HG02870 (cell line): ENCODE measurements around the gene MACROH2A2.
"Not testable (repeated sequence)": the region's sequence is repeated elsewhere in the genome, so short reads cannot be mapped to it uniquely, and the experiment has no call there.

ENCODE experiments used
- ATAC-seq: cut with Tn5 transposase; IDR thresholded peaks from one replicate; pipeline ENCODE4 v1.9.1; 2021; ENCODE audit warnings: mild to moderate bottlenecking, moderate library complexity; ENCODE audit not compliant: unreplicated experiment

The MACROH2A2 gene

GRCh38 chr10:70097459-70097858 is 44.8 kb downstream of the MACROH2A2 start:
- no peak for ATAC-seq

GRCh38 chr10:70098271-70098670 is 45.6 kb downstream of the MACROH2A2 start:
- ATAC-seq, result no peak

DNA sequence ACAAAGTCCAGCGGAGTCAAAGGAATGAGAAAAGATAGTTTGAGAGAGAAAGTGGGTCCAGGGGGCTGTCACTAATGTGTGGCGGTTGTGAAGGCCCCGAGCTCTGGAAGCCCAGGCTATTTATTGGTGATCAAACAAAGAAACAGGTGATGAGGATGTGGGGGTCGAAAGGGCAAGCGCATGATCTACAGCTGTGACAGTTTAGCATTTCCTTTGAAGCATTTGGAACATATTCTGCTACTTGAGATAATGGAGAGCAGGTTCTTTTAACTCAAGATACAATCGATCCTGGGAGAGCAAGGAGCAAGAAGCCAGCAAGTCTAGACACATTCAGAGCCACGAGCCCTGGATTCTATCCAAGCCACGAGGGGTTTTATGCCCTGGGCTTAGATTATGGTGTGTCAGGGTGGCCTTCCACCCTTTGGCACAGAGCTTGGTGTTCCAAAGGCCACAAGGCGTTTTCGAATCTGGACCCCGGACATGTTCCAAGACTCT is 48.5 kb downstream of the MACROH2A2 start:
- not testable (repeated sequence) for ATAC-seq

- ATAC-seq, result no peak
These were observed 49.0 kb downstream of the MACROH2A2 start for GRCh38 chr10:70101668-70102067.

GRCh38 chr10:70106958-70107791 is 54.5 kb downstream of the MACROH2A2 start:
- peak; percentile 85 for ATAC-seq

DNA sequence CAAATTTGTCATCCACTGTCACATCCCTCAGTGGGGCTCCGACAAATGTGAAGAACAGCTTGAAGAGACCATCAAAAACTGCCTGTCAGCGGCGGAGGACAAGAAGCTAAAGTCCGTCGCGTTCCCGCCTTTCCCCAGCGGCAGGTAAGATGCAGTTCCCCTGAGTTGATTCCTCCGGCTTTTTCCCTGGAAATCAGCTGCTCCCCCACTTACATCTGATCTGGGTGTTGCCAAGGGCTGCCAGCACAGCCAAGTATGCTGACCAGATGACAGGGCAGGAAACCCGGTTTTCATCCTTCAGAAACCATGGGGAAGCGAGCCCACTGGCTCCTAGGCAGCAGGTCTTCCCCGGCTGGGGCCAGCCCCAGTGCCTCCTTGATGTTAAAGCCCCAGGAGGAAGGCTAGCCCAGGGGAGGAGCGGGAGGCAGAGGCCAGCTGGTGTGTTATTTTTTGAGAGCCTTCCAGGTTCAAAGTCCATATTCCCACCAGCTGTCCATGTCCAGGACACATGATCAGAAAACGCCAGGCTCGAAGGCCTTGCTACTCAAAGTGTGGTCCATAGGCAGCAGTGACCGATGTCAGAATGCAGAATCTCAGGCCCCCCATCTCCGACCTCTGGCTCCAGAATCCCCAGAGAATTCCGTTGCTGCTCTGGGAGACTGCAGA is 56.6 kb downstream of the MACROH2A2 start:
- ATAC-seq, result no peak

- ATAC-seq, result no peak
These were observed 58.9 kb downstream of the MACROH2A2 start for GRCh38 chr10:70111496-70111895.

- no peak for ATAC-seq
These were observed 59.4 kb downstream of the MACROH2A2 start for GRCh38 chr10:70112071-70112470.

- no peak for ATAC-seq
These were observed 62.3 kb downstream of the MACROH2A2 start for GRCh38 chr10:70114902-70115301.

GRCh38 chr10:70115948-70116682 is 63.5 kb downstream of the MACROH2A2 start:
- no peak for ATAC-seq

DNA sequence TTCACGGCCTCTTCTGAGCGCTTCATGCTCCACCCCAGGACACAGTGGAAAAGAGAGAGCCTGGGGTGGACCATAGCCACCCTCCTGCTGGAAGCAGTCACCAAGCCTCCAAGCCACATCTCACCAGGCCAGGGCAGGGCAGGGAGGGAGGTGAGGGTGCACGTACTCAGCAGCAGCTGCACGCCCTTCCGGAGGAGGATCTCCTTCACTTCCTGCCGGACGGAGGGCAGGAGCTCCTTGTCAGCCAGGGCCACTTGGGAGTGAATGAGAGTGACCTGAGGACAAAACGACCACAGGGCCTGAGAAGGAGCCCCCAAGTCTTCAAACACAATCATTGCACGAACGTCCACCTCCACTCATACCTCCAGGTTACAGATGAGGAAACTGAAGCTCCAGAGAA is 65.0 kb downstream of the MACROH2A2 start:
- no peak for ATAC-seq

DNA sequence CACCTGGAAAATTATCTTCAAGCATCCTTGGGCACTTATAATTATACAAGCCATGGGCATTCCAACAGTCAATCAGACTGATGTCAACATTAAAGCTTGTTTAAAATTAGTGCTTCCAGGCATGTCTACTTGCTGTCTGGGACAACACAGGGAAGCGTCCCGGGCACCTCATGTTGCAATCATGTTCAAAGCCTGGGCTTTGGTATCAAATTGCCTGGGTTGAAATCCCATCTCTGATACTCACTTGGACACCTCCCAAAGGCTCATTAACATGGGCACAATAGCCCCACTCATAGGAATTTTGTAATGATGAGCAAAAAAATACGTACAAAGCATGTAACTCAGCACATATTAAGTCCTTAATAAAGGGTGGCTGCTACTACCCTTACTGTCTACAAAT is 65.5 kb downstream of the MACROH2A2 start:
- ATAC-seq, result no peak

GRCh38 chr10:70119197-70119596 is 66.6 kb downstream of the MACROH2A2 start:
- ATAC-seq, result no peak

DNA sequence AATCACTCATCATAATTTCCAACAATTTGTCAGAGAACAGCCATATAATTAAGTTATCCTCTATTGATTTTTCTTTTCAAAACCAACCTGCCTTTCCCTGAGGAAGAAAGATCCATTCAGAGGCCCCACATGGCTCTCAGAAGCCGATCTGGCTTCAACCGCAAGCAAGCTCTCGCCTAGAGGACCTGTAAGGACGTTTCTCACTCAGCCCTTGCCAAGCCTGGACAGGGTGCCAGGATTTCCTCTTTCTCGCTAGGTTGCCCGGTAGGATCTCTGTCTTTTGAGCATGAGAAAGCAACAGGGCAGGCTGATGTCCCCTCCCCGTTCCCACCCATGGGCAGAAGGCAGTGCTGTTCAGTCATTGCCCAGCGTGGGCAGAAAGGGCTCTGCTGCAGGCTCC is 67.0 kb downstream of the MACROH2A2 start:
- no peak for ATAC-seq

- ATAC-seq, result no peak
These were observed 67.8 kb downstream of the MACROH2A2 start for GRCh38 chr10:70120417-70120816.

DNA sequence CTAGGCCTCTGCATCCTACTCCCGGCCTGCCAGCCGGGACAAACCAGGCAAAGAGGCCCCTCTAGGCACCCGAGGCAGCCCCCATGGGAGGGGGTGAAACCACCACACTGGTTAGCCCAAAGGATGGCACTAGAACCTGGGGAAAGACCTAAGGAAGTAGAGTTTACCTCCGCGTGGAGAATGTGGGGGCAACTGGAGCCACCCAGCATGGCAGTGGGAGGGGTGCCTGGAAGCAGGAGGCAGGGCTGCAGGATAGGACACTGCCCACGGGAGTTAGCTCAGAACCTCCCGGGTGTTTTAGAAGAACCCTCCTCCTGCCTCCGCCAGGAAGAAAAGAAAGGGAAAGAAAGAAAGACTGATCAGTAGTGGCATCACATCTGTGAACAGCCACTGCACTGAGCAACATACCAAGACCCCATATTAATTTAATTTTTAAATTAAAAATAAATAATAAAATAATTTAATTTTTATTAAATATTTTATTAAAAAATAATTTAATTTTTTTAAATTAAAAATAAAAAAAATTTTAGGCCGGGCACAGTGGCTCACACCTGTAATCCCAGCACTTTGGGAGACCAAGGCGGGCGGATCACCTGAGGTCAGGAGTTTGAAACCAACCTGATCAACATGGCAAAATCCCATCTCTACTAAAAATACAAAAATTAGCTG is 68.8 kb downstream of the MACROH2A2 start:
- no peak for ATAC-seq

DNA sequence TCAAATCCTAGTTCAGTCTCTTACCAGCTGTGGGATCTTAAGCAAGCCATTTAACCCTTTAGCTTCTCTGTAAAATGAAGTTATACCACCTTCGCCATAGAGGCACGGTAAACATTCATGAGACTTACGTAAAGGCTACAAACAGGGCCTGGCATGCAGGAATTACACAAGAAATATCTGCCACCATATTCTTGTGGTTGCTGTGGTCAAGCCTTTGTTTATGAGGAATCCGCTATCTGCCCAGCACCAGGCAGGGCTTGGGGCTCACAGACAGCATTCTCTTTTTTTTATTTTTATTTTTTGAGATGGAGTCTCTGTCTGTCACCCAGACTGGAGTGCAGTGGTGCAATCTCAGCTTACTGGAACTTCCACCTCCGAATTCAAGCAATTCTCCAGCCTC is 70.1 kb downstream of the MACROH2A2 start:
- ATAC-seq, result no peak

DNA sequence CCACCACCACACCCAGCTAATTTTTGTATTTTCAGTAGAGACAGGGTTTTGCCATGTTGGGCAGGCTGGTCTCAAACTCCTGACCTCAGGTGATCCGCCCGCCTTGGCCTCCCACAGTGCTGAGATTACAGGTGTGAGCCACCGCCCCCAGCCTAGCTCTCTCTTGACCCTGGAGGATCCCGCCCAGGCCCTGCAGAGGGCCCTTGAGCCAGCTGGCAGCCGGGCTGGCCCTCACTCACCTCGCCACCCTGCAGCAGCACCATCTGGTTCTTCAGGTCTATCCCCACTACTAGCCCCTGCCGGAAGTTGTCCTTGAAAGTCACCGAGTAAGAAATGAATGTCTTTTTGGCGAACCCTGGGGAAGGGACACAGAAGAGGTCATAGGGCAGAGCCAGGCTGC is 70.5 kb downstream of the MACROH2A2 start:
- not testable (repeated sequence) for ATAC-seq

GRCh38 chr10:70123817-70124216 is 71.2 kb downstream of the MACROH2A2 start:
- ATAC-seq, result no peak

DNA sequence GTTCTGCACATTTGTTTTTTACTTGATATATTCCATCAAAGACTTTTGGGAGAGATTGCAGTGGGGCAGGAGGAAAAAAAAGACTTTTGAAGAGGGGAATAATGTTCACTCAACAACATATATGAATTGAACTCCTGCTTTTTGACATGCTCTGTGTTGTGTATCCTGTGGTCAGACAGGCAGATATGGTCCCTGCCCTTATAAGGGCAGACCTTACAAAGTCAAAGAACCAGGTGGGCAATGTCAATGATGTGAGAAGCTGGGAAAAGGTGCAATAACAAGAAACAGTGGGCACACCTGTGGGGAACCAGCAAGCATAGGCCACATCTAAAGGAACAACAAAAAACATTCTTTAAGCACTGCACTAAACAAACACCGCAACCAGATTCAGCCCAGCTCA is 71.8 kb downstream of the MACROH2A2 start:
- no peak for ATAC-seq

DNA sequence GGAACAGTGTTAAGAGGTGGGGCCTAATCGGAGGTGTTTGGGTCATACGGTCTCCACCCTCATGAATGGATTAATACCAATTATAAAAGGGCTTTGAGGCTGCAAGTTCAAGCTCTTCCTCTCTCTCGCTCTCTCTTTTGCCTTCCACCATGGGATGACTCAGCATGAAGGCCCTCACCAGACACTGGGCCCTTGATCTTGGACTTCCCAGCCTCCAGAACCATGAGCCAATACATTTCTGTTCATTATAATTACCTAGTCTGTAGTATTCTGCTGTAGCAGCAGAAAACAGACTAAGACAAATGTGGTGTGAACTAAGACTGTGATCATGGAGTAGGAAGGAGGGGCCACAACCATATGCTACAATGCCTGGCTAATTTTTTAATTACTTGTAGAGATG is 72.3 kb downstream of the MACROH2A2 start:
- no peak for ATAC-seq
